ENCODE measurements around the gene AHRR. TPM values are rescaled to one million over a fixed set of nuclear protein-coding genes. Genes with fewer than 3 reads are reported as not detected.

The AHRR gene
- total RNA-seq, 1 experiment from 2014 or later, result 2.2 TPM

DNA sequence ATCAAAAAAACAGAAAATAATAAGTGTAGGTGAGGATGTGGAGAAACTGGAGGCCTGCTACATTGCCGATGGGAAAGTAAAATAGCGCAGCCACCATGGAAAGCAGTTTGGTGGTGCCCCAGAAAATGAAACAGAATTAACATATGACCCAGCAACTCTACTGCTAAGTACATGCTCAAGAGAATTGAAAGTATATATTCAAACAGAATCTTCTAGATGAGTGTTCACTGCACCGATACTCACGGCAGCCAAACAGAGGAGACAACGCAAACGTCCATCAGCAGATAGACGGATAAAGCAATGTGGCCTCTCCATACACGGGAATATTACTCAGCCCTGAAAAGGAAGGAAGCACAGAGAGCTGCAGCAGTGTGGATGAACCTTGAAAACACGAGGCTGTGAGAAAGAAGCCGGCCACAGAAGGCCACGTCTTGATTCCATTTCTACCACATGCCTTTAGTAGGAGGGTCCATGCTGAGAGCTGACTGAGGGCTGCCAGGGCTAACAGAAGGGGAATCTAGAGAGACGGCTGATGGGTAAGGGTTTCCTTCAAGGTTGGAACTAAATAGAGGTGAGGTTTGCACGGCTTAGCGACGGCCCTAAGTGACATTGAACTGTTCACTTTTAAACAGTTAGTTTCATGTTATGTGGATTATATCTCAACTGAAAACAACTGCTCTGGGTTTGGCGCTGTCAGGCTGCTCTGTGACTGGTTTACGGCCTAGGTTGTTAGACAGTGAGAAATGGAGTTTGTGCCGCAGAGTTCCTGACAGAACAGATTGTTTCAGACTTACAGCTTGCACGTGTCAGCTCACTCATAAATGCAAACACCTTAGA lies 29.8 kb downstream of the AHRR start:
- Mint-ChIP-seq H3K36me3 (ENCODE audit: insufficient read depth in 1 of 3, low read depth in 3 of 3) (no peaks in the 10 kb centered on the region), H3K4me3 (no peak overlapping the region), H3K4me1 (peaks cover 11 to 14% of the 10 kb centered on the region in 2 experiments), H3K27ac (no peak overlapping the region), H3K27me3 (ENCODE audit: low read depth) (peaks cover 5% of the 10 kb centered on the region), H3K9me3 (no peaks in the 10 kb centered on the region; a peak in 1 of 5 replicates)
- Histone ChIP-seq H2AK5ac (ENCODE audit: insufficient read length, low read length) (no peak overlapping the region), H3K27me3 (ENCODE audit: insufficient read depth, low read length) (no peaks in the 10 kb centered on the region), H3K9ac (ENCODE audit: extremely low read depth, insufficient read length, low read length) (no peak overlapping the region), H2BK12ac (ENCODE audit: insufficient read length, low read depth, low read length) (no peak overlapping the region), H3K23ac (ENCODE audit: insufficient read length, low read depth, low read length) (no peak overlapping the region), H3K4me2 (ENCODE audit: insufficient read depth, insufficient read length, low read length) (no peak overlapping the region), H3K79me2 (ENCODE audit: insufficient read depth, low read length) (no peaks in the 10 kb centered on the region), H4K5ac (ENCODE audit: insufficient read length, low read depth, low read length) (no peak overlapping the region), H4K8ac (replicated peaks; ENCODE audit: insufficient read length, low read depth, low read length) (no peak overlapping the region), H4K20me1 (ENCODE audit: control insufficient read depth, insufficient read depth, insufficient read length) (no peaks in the 10 kb centered on the region), H2AFZ (ENCODE audit: low read length) (no peak overlapping the region), H2BK5ac (ENCODE audit: insufficient read length, low read length) (no peak overlapping the region), H2BK120ac (ENCODE audit: low read depth, low read length, poor library complexity, severe bottlenecking) (no peak overlapping the region), H2BK15ac (ENCODE audit: low read depth, low read length) (no peak overlapping the region), H3T11ph (ENCODE audit: low read length) (no peak overlapping the region), H3K23me2 (ENCODE audit: insufficient read length, low read depth, low read length, poor library complexity, severe bottlenecking) (no peaks in the 10 kb centered on the region), H2BK20ac (ENCODE audit: low read depth, low read length, poor library complexity, severe bottlenecking) (no peak overlapping the region), H3K4me1 (ENCODE audit: insufficient read depth, low read length) (no peaks in the 10 kb centered on the region), H3K9me3 (ENCODE audit: control insufficient read depth, low read depth, low read length) (no peaks in the 10 kb centered on the region), H4K91ac (ENCODE audit: insufficient read length, low read depth, low read length) (no peak overlapping the region), H3K56ac (ENCODE audit: insufficient read length, low read depth, low read length) (no peak overlapping the region), H3K14ac (ENCODE audit: insufficient read depth, low read length) (no peak overlapping the region), H3K18ac (ENCODE audit: insufficient read length, low read depth, low read length) (no peak overlapping the region), H3K79me1 (ENCODE audit: insufficient read depth, low read depth, low read length, poor library complexity, severe bottlenecking) (no peaks in the 10 kb centered on the region), H3K27ac (ENCODE audit: insufficient read length, low read depth, low read length) (no peak overlapping the region), H3K4ac (ENCODE audit: low read depth, low read length) (no peak overlapping the region)
- no peak for DNase-seq
- TF ChIP-seq, protein P1, sequence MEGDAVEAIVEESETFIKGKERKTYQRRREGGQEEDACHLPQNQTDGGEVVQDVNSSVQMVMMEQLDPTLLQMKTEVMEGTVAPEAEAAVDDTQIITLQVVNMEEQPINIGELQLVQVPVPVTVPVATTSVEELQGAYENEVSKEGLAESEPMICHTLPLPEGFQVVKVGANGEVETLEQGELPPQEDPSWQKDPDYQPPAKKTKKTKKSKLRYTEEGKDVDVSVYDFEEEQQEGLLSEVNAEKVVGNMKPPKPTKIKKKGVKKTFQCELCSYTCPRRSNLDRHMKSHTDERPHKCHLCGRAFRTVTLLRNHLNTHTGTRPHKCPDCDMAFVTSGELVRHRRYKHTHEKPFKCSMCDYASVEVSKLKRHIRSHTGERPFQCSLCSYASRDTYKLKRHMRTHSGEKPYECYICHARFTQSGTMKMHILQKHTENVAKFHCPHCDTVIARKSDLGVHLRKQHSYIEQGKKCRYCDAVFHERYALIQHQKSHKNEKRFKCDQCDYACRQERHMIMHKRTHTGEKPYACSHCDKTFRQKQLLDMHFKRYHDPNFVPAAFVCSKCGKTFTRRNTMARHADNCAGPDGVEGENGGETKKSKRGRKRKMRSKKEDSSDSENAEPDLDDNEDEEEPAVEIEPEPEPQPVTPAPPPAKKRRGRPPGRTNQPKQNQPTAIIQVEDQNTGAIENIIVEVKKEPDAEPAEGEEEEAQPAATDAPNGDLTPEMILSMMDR (conservative IDR thresholded peaks at IDR 0.05), result no peak
- no CpG with 5 or more reads among the region's 19 CpGs for WGBS (ENCODE audit: extremely low coverage, insufficient read length, low lambda C conversion rate)
